Thyroid gland (tissue), 4 donors: ENCODE data around the gene SLC10A7. TPM values are rescaled to one million over a fixed set of nuclear protein-coding genes. Genes with fewer than 3 reads are reported as not detected.

ENCODE experiments used
- DNase-seq, 2 donors: peaks; one replicate each; pipeline ENCODE4 v3.0.0-alpha.2; 2019
- H3K27ac ChIP-seq, 3 donors: fragments of 200-600 bp; sonication (generic); 1 replicate in 2 of 3; 2 replicates in 1 of 3; pipeline ENCODE4 v1.5.1; 2016 to 2019; ENCODE audit warnings: mild to moderate bottlenecking in 1 of 3, moderate library complexity in 1 of 3
- H3K27me3 ChIP-seq: fragments of 200-600 bp; sonication (generic); one replicate; pipeline ENCODE4 v1.5.1; 2019
- H3K36me3 ChIP-seq, 2 donors: fragments of 200-600 bp; sonication (generic); one replicate each; pipeline ENCODE4 v1.5.1; 2016 to 2019
- H3K4me1 ChIP-seq, 2 donors: fragments of 200-600 bp; sonication (generic); one replicate each; pipeline ENCODE4 v1.5.1; 2017 to 2019
- H3K4me3 ChIP-seq, 3 donors: fragments of 200-600 bp; sonication (generic); replicated peaks in 1 of 3; 1 replicate in 2 of 3; 2 replicates in 1 of 3; pipeline ENCODE4 v1.5.1; 2016; ENCODE audit warnings: mild to moderate bottlenecking in 1 of 3
- H3K9me3 ChIP-seq: fragments of 200-600 bp; sonication (generic); one replicate; pipeline ENCODE4 v1.5.1; 2017
- POLR2A ChIP-seq, 2 donors: fragments of 450-650 bp; IDR thresholded peaks; one replicate each; pipeline ENCODE4 v1.6.1; 2017; ENCODE audit warnings: antibody characterized with exemption in 2 of 2, mild to moderate bottlenecking in 2 of 2, moderate library complexity in 1 of 2
- WGBS, 2 donors: methylation state at CpG; one replicate each; pipeline ENCODE4 v1.1.5; 2017; 5-methylcytosine and 5-hydroxymethylcytosine counted together
- intact Hi-C: fragments of 100-400 bp; cut with DNase I; formaldehyde crosslinking; loops from one replicate; pipeline ENCODE4 v1.15.1; 2023
- total RNA-seq, 4 donors: library from RNA; depleted of rRNA; stranded (reverse); fragments of >200 nt; gene quantifications; one replicate each; pipeline ENCODE4 v1.2.3, GENCODE V29; 2016
- TF ChIP-seq, protein P1 (sequence below), 6 experiments: fragments of 200-600 bp in 3 of 6; fragments of 450-650 bp in 3 of 6; sonication (generic) in 3 of 6; IDR thresholded peaks; one replicate each; pipeline ENCODE4 v1.5.1; 2016 to 2019; ENCODE audit warnings: antibody characterized with exemption in 6 of 6, mild to moderate bottlenecking in 2 of 6, inconsistent platforms in 1 of 6, moderate library complexity in 1 of 6

SLC10A7 gene
- total RNA-seq, 4 donors from 2014 or later: 16.7 to 29.9 (median 23.1) TPM

DNA sequence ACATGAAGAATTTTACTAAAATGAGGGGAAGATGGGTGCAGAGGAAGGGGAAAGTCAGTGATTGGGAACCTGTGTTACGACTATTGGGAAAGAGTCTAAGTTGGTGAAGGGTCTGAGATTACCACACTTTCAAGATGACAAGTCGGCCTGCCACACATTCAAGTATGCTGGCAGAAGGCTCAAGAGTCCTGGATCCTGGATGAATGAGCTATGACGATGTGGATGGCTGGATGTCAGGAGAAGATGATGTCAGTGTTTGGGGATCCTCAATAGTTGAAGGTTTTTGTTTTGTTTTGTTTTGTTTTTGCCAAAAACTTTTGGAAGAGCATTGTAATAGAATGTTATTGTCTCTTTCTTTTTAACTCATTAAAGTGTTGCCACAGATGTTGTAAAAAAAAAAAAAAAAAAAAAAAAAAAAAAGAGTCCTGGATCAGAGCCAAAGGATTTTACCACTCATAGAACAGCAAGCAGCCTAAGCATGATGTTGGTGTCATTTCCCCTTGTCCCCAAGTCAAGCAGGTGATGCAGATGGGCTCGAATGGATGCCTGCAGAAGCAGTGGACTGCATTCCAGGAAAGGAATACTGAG lies 186.8 kb downstream of the SLC10A7 start:
- H3K9me3 ChIP-seq: no peaks in the 10 kb centered on the region
- H3K36me3 ChIP-seq: no peaks in the 10 kb centered on the region
- WGBS, 2 donors: 56 to 75% methylated on average over 4 of the region's 4 CpGs
- H3K4me1 ChIP-seq: peaks cover 7 to 16% of the 10 kb centered on the region in 2 donors
- no peak overlapping the region for H3K4me3 ChIP-seq
- H3K27me3 ChIP-seq: no peaks in the 10 kb centered on the region
- TF ChIP-seq POLR2A (IDR thresholded peaks at IDR 0.05): no peak
- TF ChIP-seq, protein P1, sequence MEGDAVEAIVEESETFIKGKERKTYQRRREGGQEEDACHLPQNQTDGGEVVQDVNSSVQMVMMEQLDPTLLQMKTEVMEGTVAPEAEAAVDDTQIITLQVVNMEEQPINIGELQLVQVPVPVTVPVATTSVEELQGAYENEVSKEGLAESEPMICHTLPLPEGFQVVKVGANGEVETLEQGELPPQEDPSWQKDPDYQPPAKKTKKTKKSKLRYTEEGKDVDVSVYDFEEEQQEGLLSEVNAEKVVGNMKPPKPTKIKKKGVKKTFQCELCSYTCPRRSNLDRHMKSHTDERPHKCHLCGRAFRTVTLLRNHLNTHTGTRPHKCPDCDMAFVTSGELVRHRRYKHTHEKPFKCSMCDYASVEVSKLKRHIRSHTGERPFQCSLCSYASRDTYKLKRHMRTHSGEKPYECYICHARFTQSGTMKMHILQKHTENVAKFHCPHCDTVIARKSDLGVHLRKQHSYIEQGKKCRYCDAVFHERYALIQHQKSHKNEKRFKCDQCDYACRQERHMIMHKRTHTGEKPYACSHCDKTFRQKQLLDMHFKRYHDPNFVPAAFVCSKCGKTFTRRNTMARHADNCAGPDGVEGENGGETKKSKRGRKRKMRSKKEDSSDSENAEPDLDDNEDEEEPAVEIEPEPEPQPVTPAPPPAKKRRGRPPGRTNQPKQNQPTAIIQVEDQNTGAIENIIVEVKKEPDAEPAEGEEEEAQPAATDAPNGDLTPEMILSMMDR (IDR thresholded peaks at IDR 0.05): no peak
- no peak overlapping the region for H3K27ac ChIP-seq
- DNase-seq: no peak
- intact Hi-C loops: no loop called here

DNA sequence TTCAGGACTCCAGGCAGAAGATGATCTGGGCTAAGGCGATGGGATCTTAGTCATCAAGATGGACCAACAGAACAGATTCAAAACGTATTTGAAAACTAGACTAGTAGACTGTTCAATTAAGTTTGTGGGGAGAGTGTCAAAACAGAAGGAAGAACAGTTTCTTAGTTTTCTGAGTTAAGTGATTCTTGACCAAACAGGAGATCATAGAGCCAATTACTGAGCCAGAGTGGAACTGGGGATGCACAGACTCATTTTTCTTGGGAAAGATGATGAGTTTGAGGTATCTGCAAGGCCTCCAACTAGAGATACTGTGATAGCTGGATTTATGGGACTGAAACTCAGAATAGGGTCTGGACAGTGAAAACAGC lies 187.9 kb downstream of the SLC10A7 start:
- TF ChIP-seq POLR2A (IDR thresholded peaks at IDR 0.05): no peak
- TF ChIP-seq, protein P1 (IDR thresholded peaks at IDR 0.05): no peak
- Histone ChIP-seq H3K9me3 (no peaks in the 10 kb centered on the region), H3K36me3 (no peaks in the 10 kb centered on the region), H3K4me3 (no peak overlapping the region), H3K27ac (no peak overlapping the region), H3K4me1 (peaks cover 7 to 16% of the 10 kb centered on the region in 2 donors), H3K27me3 (no peaks in the 10 kb centered on the region)
- DNase-seq: no peak
- WGBS, 2 donors: 78 to 82% methylated on average over 2 of the region's 2 CpGs
- intact Hi-C loops: no loop called here

DNA sequence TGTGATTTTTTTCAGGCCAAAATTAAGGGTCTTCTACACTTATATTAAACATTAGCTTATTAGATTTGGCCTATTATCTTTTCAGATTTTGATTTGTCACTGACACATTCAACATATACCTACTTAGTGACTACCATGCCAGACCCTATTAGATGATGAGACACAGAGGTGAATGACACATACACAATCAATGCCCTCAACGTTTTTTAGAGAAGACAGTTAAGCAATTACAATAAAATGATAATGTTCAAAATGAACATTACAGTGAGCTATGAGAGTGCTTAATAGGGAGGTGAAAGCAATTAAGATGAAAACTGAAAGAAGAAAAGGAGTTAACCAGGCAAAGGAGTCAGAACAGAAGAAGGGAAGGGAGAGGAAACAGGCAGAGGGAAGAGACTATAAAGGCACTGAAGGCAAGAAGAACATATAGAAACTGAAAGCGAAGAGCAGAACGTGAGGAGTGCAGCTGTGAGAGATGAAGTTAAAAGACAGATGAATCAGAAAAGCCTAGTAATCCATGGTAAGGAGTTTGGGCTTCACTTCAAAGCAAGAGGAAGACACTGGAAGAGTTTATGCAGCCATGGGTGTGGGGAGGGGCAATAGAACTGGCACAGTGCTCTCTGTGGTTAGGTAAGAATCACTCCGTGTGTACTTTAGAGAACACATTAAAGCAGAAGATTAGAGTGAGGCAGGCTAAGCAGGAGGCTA lies 188.4 kb downstream of the SLC10A7 start:
- Histone ChIP-seq H3K9me3 (no peaks in the 10 kb centered on the region), H3K4me3 (no peak overlapping the region), H3K36me3 (no peaks in the 10 kb centered on the region), H3K27me3 (no peaks in the 10 kb centered on the region), H3K27ac (no peak overlapping the region), H3K4me1 (peaks cover 7 to 16% of the 10 kb centered on the region in 2 donors)
- WGBS, 2 donors: 68 to 70% methylated on average over 4 of the region's 4 CpGs
- TF ChIP-seq POLR2A (IDR thresholded peaks at IDR 0.05): no peak
- TF ChIP-seq, protein P1 (IDR thresholded peaks at IDR 0.05): no peak
- intact Hi-C loops: no loop called here
- DNase-seq: no peak

DNA sequence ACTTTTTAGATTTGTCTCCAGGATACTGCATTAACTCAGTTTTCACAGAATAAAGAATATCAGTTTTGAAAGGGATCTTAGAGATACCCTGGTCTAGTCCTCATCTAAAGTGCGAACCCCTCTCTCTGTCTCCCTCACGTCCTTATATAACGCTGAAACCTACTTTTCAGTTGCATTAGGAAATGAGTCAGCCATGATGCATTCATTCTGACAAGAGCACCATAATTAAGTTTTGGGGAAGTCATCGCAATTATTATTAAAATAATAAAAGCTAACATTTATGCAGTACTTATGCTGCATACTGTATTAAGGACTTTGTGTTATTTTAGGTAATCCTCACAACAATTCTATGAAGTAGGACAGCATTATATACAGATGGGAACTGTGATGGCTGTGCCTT lies 191.3 kb downstream of the SLC10A7 start:
- no peaks in the 10 kb centered on the region for H3K9me3 ChIP-seq
- intact Hi-C loops: no loop called here
- H3K36me3 ChIP-seq: no peaks in the 10 kb centered on the region
- H3K4me1 ChIP-seq: no peaks in the 10 kb centered on the region
- no peak overlapping the region for H3K27ac ChIP-seq
- 90 to 93% methylated on average over 4 of the region's 4 CpGs for WGBS, 2 donors
- no peaks in the 10 kb centered on the region for H3K27me3 ChIP-seq
- TF ChIP-seq POLR2A (IDR thresholded peaks at IDR 0.05): no peak
- TF ChIP-seq, protein P1 (IDR thresholded peaks at IDR 0.05): no peak
- H3K4me3 ChIP-seq: no peak overlapping the region
- no peak for DNase-seq

DNA sequence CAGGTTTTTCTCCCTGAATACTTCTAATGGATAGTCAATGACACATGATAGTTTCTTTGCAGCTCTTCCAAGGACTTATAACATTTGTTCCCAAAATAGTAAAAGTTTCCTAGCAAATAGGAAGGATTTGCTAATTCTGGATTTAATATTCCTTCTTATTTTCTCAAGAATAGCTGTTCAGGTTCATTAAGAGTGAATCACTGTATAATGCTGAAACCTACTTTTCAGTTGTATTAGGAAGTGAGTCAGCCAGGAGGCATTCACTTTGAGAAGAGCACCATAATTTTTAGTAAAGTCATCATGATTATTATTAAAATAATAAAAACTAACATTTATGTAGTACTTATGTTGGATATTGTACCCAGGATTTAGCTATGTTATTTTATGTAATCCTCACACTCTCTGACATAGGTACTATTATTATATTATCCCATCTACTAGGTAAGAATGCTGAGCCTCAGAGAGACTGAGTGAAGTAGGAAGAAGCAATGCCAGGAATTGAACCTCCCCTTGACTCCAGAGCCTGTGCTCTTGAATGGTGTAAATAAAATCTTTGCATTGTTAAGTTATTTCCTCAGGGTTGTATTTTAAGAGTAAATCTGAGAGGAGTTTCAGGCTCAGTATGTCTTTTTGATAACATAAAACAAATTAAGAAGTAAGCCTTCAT lies 192.6 kb downstream of the SLC10A7 start:
- Histone ChIP-seq H3K27me3 (no peaks in the 10 kb centered on the region), H3K36me3 (no peaks in the 10 kb centered on the region), H3K9me3 (no peaks in the 10 kb centered on the region), H3K4me1 (no peaks in the 10 kb centered on the region), H3K4me3 (no peak overlapping the region), H3K27ac (no peak overlapping the region)
- no peak for DNase-seq
- intact Hi-C loops: no loop called here
- TF ChIP-seq, protein P1 (IDR thresholded peaks at IDR 0.05): no peak
- no peak for TF ChIP-seq POLR2A (IDR thresholded peaks at IDR 0.05)
